GM18526 (cell line): Measurements from ENCODE around the gene IL31RA.

Source experiments
- POLR2A ChIP-seq: IDR thresholded peaks from 3 replicates; pipeline ENCODE4 v1.6.1; 2011; ENCODE audit not compliant: insufficient read length; ENCODE audit errors: extremely low read depth

Gene IL31RA

DNA sequence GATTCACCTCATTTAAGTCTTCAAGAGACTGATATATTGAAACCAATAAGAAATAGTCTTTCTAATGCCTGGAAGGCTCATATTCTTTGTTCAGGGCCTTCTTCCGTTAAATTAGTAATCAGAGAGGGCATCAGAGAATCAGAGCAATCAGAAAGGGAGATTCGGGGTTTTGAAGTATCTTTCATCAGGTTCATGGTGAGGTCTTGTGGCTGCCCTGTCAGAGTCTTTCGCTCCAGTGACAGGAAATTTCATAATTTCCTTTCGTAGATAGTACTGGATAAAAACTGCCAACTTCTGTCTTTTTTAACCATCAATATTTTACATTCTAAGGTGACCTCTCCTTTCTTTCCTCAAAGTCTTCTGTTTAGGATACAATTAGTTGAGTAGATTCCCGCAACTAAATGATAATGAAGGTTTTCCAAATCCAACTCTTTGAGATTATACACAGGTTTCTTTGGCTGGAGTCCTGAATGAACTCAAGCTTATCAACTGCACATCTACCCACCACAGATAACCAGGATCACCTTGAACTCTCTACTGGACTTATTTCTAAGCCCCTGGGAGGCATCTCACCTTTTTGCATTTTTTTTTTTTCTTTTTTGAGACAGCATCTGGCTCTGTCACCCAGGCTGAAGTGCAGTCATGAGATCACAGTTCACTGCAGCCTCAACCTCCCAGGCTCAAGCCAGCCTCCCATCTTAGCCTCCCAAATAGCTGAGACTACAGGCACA is 5.5 kb downstream of the IL31RA start:
- TF ChIP-seq POLR2A: no peak

DNA sequence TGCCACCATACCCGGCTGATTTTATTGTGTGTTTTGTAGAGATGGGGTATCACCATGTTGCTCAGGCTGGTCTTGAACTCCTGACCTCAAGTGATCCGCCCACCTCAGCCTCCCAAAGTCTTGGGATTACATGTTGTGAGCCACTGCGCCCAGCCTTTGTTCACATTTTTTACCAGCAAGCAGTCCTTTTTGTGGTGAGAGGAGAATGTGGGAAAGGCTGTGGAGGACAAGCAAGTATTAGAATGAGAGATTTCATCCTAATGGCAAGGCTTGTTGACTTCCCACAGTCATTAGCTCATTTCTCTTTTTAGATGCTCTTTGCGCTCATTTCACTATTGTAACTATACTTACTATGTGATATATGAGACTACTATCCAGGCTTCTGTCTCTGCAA is 6.1 kb downstream of the IL31RA start:
- TF ChIP-seq POLR2A: no peak

DNA sequence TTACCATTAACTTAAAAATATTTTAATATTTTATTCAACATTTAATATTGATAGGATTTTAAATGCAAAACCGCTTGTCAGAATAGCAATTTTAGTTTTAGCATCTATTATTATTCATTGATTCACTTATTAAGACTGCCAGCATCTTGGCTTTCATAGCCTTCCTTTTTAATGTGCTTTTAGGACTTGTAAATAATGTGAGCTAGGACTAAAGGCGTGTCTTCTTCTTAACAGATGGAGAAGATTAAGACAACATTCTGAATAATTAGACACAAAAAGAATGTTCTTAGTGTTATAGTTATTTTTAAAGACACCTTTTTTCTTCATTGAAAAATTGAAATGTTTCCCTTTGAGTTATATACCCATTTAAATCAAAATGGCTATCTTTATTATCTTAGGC is 6.9 kb downstream of the IL31RA start:
- TF ChIP-seq POLR2A: no peak

DNA sequence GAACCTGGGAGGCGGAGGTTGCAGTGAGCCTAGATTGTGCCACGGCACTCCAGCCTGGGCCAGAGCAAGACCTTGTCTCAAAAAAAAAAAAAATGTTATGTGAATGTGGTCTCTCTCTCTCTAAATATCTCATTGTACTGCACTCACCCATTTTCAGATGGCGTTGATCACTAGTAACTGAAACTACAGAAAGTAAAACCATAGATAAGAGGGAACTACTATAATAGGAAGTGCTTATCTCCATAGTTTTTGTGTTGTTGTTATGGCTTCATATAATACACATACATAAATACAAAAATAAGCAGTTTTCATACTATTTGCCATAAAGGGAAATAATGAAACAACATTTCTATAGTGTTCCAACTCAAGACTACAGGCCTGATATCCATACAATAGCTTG is 9.1 kb downstream of the IL31RA start:
- no peak for TF ChIP-seq POLR2A

DNA sequence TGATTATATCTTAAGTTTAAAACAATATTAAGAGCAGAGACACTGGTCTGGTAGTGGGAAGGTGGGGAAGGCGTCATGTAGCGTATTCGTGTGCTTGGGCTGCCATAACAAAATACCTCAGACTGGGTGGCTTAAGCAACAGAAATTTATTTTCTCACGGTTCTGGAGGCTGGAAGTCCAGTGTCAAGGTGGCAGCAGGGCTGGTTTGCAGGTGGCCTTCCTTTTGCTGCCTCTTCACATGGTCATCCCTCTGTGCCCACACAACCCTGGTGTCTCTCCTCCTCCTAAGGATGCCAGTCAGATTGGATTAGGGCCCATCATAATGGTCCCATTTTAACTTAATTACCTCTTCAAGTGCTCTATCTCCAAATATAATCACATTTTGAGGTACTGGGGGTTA is 9.6 kb downstream of the IL31RA start:
- TF ChIP-seq POLR2A: no peak

DNA sequence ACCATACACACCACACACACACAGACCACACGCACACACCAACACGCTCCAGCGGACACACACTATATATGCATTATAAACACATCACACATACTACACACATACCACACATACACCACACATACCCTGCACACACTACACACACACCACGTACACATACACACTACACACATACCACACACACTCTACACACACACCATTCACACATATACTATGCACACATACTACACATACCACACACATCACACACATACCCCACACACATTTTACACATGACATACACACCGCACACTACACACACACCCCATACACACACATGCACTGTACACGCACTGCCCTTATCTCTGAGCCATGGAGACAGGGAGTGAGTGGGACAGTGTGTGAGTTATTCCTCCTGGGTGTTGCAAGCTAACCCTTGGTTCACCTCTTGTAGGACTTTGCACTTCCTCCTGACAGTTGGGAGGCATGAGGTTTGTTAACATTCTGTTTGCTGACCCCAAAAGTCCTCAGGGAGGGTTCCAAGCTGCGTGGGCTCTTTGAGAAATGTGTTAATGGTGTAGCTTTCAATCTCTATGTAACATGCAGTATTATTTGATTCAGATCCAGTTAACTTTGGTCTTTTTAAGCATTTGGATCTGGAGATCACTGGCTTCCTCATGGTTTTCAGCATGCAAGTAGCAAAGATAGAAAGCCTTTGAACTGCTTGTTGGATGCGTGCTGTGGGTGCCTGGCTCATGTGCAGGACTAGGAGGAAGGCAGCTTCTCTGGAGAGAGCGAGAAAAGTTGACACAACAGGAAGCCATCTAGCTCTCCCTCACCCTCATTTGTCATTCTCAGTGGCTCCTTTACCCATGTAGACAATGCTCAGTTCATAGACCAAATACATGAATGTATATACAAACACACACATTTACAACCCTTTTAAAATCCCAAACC is 13.7 kb downstream of the IL31RA start:
- no peak for TF ChIP-seq POLR2A

DNA sequence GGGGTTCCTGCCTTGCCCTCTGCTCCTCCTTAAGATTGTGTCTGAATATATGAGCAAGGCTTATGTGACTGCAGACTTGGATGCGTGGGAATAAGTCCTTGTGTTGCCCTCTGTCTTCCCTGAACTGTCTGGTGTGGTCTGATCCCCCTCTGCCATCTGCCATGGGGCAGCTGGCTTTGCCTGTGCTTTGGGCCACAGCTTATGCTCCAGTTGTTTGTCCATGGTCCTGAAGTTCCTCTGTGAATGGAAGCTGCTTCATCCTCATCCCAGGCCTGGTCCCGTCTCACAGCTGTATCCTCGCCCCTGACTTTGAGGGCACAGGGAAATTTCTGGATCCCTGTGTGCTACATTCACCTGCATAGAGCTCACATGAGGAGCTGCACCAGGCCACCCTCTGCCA is 14.7 kb downstream of the IL31RA start:
- TF ChIP-seq POLR2A: no peak

DNA sequence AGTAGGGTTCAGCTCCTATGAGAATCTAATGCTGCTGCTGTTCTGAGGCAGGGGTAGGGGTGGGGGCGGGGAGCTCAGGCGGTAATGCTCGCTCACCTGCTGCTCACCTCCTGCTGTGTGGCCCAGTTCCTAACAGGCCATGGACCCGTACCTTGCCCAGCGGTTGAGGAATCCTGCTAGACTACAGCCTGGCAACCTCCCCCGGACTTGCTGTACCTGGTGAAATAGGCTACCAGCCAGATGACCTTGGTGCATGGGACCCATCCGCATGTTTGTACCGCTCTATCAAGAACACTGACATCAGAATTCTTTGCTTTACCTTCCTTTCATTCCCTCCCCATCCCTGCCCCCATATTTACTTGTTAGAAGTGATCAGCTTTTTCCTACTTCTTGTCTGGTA is 15.3 kb downstream of the IL31RA start:
- no peak for TF ChIP-seq POLR2A

DNA sequence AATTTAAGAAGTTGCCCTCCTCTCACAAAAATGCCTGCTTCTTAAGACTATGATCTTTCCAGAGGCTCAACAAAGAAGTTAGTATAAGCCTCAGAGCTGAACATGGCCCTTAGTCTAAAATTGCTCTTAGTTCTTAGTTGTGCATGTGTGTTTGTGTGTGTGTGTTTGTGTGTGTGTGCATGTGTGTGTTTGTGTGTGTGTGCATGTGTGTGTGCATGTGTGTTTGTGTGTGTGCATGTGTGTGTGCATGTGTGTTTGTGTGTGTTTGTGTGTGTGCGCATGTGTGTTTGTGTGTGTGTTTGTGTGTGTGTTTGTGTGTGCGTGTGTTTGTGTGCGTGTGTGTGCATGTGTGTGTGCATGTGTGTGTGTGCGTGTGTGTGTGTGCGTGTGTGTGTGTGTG is 15.8 kb downstream of the IL31RA start:
- TF ChIP-seq POLR2A: no peak

DNA sequence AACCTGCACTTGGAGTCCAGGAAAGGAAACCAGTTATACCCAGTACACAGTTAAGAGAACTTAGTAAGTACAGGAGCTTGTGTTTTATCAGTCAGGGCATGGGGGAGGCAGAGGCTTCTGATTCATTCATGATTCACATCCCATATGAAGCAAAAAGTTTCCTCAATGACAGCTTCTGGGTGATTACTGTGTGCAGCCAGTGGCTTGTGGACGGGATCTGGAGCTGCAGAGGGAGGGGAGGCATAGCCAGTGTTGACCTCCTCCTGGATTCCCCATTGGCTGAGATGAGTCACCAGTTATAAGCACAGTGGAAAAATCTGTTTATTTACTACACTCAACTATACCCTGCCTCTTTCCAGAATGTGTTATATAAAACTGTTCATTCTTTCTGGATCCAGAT is 17.7 kb downstream of the IL31RA start:
- no peak for TF ChIP-seq POLR2A

DNA sequence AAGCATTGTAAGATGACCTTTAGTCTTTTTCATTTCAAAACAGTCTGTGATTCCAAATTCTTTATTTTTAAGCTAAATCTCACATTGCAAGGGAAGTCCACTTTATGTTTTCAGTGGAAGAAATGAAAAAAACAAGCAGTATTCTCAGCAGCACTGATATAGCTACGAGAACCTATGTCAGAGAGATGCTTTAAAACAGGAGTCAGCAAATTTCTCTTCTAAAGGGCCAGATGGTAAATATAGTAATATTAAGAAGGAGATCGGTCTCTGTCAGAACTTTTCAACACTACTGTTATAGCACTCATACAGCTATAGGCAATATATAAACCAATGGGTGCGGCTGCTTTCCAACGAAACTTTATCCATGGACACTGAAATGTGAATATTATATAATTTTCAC is 18.7 kb downstream of the IL31RA start:
- no peak for TF ChIP-seq POLR2A

DNA sequence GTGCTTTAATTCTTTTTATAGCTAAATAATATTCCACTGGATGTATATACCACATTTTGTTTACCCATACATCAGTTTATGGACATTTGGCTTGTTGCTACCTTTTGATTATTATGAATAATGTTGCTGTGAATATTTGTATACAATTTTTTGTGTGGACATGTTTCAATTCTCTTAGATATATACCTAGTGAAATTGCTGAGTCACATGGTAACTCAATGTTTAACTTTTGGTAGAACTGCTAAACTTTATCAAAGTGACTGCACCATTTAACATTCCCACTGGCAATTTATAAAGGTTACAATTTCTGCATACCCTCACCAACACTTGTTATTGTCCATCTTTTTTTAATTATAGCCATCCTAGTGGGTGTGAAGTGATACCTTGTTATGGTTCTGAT is 22.1 kb downstream of the IL31RA start:
- no peak for TF ChIP-seq POLR2A

DNA sequence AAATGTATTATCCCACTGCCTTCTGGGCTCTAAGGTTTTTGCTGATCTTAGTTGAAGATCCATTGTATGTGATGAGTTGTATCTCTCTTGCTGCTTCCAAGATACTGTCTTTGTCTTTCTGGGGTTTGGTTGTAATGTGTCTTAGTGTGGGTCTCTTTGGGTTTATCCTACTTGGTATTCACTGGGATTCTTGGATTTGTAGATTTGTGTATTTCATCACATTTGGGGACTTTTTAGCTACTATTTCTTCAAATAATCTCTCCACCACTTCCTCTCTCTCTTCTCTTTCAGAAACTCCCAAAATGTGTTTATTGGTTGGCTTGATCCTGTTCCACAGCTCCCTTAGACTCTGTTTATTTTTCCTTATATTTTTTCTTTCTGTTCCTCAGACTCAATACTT is 26.5 kb downstream of the IL31RA start:
- TF ChIP-seq POLR2A: no peak

DNA sequence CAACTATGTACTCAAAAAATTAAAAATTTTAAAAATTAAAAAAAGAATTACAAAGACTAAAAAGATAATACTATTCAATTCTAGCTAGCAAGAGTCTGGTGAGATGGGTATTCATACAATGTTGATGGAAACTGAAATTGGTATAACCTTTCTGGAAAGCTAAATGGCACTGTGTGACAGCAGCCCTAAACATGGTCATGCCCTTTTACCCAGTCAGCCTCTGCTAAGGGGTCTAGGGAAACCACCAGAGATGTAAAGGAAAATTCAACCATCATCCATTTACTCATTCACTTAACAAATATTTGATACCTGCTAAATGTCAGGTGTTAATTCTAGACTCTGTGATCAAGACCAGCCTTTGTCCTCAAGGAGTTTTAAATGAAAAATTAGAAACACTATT is 29.3 kb downstream of the IL31RA start:
- no peak for TF ChIP-seq POLR2A

DNA sequence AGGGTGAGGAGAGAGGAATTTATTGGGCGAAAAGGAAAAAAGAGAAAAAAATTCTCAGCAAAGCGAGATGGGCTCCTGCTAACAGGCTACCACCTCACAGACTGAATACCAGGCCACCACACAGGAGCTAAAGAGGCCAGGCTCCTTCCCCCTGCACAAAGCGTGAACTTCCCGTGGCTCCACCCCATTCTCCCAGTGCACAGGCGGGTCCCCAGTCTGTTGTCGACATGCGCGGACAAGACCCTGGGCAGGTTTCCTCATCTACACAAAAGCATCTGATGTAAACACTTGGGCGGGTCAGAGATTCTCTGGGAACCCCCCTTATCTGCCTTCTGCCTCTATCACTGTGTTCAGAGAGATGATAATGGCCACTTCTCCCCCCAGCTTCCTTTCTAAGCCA is 34.2 kb downstream of the IL31RA start:
- TF ChIP-seq POLR2A: no peak

DNA sequence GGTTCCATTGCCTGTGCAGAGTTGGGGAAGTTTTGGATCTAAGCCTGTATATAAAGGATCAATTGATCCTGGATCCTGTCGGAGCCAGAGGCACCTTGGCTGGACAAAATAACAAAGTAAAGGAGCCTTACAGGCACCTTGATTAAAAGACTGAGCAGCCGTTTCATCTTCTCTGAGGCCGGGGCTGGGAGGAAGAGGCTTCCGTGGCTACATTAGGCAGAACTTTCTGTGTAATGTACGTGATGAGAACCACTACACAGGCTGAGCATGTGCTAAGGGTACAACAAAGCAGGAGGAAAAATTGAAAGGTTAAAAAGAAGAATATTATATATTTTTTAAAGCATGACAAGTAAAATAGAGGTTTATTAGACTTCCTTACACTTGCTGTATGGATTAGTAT is 37.0 kb downstream of the IL31RA start:
- no peak for TF ChIP-seq POLR2A
